GM04504 (cell line): Measurements from ENCODE around the gene TOR1A.
A peak's percentile ranks its signal among the peaks of the same experiment; 100 is the strongest.
"Not testable (repeated sequence)": the region's sequence is repeated elsewhere in the genome, so short reads cannot be mapped to it uniquely, and the experiment has no call there.

ENCODE experiments used
- DNase-seq: peaks from one replicate; pipeline ENCODE4 v3.0.0-alpha.2; 2012; ENCODE audit warnings: low read depth

Gene TOR1A

GRCh38 chr9:129781981-129782380, 42.0 kb downstream of the TOR1A start:
- DNase-seq, result no peak

- no peak for DNase-seq
Measured at GRCh38 chr9:129781131-129781530, 42.8 kb downstream of the TOR1A start.

- no peak for DNase-seq
Measured at GRCh38 chr9:129779560-129780190, 44.3 kb downstream of the TOR1A start.

GRCh38 chr9:129778469-129778868, 45.5 kb downstream of the TOR1A start:
- no peak for DNase-seq

GRCh38 chr9:129777769-129778130, 46.2 kb downstream of the TOR1A start:
- DNase-seq, result no peak

- peak; percentile 99 for DNase-seq
Measured at GRCh38 chr9:129776938-129777768, 46.8 kb downstream of the TOR1A start.

GRCh38 chr9:129776566-129776937, 47.4 kb downstream of the TOR1A start:
- DNase-seq, result no peak

GRCh38 chr9:129776096-129776495, 47.8 kb downstream of the TOR1A start:
- not testable (repeated sequence) for DNase-seq

- no peak for DNase-seq
Measured at GRCh38 chr9:129775448-129775798, 48.5 kb downstream of the TOR1A start.

GRCh38 chr9:129774791-129775447, 49.0 kb downstream of the TOR1A start:
- no peak for DNase-seq

- no peak for DNase-seq
Measured at GRCh38 chr9:129773262-129774048, 50.5 kb downstream of the TOR1A start.

- no peak for DNase-seq
Measured at GRCh38 chr9:129770741-129771140, 53.2 kb downstream of the TOR1A start.

GRCh38 chr9:129769669-129770068, 54.3 kb downstream of the TOR1A start:
- DNase-seq, result no peak

- no peak for DNase-seq
Measured at GRCh38 chr9:129768486-129768885, 55.5 kb downstream of the TOR1A start.

GRCh38 chr9:129765764-129766317, 58.1 kb downstream of the TOR1A start:
- no peak for DNase-seq

GRCh38 chr9:129762985-129763926, 60.7 kb downstream of the TOR1A start:
- DNase-seq, result peak; percentile 33
